ENCODE data around the gene S100A9. TPM values are rescaled to one million over a fixed set of nuclear protein-coding genes. Genes with fewer than 3 reads are reported as not detected.

Gene S100A9
- polyA plus RNA-seq, 12 donors, result 10.3 to 200 (median 21.0) TPM; not detected in 1

DNA sequence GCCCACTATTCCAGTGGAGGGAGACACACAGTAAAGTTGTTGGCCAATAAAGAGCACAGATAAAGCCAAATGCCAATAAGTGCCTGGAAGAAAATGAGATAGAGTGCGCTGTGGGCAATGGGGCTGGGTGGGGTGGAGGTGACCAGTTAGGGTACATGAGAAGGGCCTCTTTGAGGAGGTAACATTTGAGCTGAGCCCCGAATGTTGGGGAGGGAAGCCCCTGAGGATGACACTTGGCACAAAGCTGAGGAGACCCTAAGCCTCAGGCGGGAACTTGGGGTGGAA is 979 bp downstream of the S100A9 start:
- no peak for DNase-seq

- DNase-seq, result no peak
Measured at GRCh38 chr1:153359241-153359640, 1.6 kb downstream of the S100A9 start.

GRCh38 chr1:153360190-153360589 is 2.5 kb downstream of the S100A9 start:
- DNase-seq, result no peak

DNA sequence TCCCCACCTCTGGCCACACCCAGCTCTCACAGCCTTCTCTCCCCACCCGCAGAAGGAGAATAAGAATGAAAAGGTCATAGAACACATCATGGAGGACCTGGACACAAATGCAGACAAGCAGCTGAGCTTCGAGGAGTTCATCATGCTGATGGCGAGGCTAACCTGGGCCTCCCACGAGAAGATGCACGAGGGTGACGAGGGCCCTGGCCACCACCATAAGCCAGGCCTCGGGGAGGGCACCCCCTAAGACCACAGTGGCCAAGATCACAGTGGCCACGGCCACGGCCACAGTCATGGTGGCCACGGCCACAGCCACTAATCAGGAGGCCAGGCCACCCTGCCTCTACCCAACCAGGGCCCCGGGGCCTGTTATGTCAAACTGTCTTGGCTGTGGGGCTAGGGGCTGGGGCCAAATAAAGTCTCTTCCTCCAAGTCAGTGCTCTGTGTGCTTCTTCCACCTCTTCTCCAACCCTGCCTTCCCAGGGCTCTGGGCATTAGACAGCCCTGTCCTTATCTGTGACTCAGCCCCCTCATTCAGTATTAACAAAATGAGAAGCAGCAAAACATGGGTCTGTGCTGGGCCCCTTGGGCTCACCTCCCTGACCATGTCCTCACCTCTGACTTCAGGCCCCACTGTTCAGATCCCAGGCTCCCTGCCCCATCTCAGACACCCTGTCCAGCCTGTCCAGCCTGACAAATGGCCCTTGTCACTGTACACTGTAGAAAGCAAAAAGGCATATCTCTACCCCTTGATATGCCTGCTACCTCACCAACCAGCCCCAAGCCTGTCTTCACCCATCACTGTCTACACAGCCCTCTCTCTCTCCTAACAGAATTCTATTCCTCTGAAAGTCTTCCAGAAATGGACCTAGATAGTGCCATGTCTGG is 3.2 kb downstream of the S100A9 start:
- DNase-seq, result no peak

- no peak for DNase-seq
Measured at GRCh38 chr1:153361480-153362109, 3.9 kb downstream of the S100A9 start.

DNA sequence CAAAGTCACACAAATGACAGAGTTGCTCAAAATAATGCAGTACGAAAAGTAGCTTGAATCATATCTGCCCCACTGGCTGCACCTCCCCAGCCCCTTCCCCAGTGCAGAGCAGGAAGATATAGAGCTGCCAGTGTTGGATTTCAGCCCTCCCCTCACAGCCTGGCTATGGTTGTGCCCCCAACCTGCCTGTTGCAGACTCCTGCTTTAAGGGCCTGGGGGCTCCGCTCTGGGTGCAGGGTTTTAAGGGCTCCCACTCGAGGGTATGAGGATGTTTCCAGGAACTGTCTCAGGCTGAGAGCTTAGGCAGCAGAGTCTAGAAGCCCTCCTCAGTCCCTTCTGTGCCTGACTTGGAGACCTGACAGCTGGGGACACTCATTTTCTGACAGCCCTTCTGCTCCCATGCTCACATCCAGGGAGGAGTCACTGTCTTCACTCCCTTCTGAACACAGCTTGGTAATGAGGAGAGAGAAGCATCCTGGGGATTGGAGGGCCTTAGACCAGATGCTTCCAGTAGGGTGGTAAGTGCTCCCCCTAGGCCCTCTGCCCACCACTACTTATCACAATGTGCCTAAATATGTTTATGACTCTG is 4.6 kb downstream of the S100A9 start:
- DNase-seq, result no peak

GRCh38 chr1:153363641-153364040 is 6.0 kb downstream of the S100A9 start:
- no peak for DNase-seq

DNA sequence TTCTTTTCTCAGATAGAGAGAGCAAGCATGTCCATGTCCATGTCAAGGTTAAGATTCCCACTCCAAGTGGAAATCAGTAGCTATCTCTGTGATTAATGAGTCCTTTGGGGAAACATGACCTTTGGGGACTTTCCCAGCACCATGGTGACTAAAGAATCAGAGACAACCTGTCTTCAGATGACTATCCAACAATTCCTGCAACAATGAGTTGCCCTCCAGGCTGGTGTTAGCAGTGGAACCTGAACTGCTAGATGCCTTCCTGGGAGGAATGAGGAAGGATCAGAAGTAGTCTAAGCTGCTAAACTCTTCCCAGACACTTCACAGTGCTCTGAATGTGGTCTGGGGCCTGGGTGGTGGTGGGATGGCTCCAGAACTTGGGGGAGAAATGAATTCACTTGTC is 6.5 kb downstream of the S100A9 start:
- no peak for DNase-seq

DNA sequence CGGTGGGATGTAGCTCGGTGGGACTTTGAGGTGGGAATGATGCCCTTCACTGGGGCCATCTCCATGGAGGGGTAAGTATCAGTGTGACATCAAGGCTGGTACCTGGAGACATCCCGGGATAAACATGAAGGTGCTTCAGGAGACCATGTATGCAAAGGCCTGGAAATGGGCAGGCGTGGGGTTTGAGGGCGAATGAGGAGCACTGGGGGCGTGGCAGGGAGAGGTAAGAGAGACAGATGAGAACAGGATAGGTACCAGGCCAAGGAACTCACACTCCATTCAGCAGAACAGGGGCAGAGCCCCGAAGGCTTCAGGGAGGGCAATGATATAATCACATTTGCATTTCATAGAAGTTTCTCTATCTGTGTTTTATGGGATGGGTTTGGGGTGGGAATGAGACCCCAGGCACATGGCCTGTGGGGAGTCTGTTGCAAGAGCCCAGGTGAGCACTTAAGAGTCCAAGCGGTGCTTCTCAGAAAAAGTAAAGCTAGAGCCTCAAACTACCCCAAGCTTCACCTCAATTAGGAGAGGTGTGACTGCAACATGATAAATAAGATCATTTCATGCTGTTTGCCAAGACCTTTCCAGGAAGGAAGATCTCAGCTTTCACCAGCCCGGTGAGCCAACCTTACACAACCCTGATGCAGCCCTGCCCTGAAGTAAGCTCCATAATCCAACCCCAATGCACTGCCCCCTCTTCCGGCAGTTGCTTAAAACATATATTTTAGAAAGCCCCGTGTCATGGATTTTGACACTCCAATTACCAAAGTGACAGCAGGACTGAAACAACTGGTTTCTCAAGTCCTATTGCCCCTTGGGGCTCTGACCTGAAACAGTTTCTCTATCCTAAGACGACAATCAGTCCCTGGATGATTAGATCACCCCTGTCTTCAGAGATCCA is 7.4 kb downstream of the S100A9 start:
- no peak for DNase-seq

GRCh38 chr1:153365696-153366095 is 8.0 kb downstream of the S100A9 start:
- no peak for DNase-seq

GRCh38 chr1:153366261-153366660 is 8.6 kb downstream of the S100A9 start:
- no peak for DNase-seq

GRCh38 chr1:153367090-153367489 is 9.4 kb downstream of the S100A9 start:
- DNase-seq, result no peak

DNA sequence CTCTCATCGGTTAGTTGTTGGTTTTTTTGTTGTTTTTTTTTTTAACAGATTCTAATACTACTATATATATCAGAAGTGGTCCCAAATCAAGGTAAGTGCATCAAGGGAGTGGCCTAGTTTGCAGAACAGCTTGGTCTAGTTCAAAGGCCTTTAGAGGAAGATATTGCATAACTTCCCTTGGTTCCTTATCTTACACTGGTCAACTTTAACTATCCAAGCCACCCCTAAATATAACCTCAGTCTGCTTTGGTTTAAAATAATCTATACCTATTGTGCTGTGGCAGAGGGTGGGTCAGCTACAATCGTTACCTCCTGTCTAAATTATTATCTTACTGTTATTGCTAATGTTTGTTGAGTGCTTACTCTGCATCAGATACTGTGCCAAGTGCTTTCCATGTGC is 10.8 kb downstream of the S100A9 start:
- no peak for DNase-seq

- DNase-seq, result no peak
Measured at GRCh38 chr1:153370146-153370545, 12.5 kb downstream of the S100A9 start.

- no peak for DNase-seq
Measured at GRCh38 chr1:153371231-153371630, 13.6 kb downstream of the S100A9 start.

DNA sequence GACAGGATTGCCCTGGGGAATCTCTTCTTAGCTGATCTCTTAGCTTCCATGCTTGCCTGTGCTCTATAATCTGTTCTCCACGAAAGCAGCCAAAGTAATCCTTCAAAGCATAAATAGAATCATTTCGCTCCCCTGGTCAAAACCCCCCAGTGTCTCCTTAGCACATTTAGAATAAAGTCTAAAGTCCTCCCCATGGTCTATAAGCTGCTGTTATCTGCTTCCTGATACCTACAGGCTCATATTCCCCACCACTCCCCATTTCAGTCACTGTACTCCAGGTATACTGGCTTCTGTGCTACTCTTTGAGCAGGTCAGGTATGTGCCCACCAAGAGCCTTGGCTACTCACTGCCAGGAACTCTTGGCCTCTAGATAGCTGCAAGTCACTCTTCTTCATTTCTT is 14.9 kb downstream of the S100A9 start:
- DNase-seq, result no peak

DNA sequence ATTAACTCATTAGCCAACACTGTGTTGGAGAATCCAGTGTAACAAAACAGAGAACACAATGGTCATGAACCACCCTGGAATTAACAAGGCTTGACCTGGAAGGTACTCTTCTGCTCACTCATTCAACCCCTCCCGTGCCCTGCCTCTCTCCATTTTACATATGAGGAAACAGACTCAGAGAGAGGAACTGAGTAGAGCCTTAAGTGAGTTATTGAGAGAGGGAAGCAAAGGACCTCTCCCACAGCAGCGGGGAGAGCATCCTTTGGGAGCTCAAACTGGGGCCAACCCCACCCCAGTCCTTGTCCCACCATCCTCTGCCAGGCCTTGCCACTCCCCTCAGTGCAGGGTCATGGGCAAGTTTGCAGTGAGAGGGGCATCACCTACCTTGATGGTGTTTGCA is 16.4 kb downstream of the S100A9 start:
- no peak for DNase-seq

DNA sequence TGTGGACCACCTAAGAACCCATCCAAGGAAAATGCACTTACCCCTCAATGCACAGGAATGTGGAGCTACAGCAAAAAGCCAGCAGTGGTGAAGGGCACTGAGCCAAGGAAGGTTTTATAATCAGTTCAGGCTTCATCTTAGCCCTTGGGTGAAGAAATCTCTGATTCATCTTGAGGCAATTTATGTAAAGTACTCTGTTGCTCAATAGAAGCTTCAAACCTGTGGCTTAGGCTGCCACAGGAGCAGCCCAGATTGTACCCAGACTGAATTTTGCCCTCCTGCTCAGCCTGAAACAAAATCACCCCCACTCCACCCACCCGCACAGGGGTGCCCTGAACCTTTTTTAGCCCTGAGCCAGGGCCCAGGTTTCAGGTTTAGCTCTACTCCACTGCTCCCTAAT is 17.9 kb downstream of the S100A9 start, which contains the start of gene S100A12:
Gene S100A12 (minus strand): TSS at position 111 of the 400 bp plus-strand sequence. CDS start 1,029 bp downstream, outside the sequence.
- DNase-seq, result no peak

DNA sequence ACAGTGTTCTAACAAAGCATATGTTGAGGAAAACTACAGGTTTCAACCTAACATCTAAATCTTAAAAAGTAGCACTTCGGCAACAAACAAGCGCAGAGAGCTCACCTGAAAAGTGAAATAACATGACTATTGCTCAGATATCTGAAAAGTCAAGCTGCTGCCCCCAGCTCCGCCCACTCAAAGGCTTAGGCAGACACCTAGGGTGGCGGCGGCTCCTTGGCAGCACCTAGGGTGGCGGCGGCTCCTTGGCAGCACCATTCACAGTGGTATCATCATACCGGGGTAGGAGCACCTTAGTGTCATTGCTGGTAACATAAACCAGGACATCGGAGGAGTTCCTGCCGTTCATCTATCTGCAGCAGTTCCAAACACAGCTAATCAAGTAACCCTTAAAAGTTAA is 21.9 kb downstream of the S100A9 start:
- DNase-seq, result no peak

DNA sequence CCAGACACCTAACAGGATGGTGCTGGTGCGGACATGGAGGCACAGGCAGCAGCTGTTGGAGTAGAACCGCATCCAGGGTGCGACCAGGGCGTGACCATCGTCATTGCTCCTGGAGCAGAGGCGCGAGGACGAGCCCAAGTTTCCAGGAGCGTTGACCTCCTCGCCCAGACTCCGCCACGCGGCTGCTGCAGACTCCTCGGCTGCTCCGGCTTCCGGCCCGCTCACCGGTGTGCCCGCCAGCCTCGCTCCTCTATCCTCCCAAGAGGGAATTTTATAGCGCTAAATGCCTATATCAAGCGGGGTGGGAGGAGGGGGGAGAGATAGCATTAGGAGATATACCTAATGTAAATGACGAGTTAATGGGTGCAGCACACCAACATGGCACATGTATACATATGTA is 23.1 kb downstream of the S100A9 start:
- DNase-seq, result no peak

DNA sequence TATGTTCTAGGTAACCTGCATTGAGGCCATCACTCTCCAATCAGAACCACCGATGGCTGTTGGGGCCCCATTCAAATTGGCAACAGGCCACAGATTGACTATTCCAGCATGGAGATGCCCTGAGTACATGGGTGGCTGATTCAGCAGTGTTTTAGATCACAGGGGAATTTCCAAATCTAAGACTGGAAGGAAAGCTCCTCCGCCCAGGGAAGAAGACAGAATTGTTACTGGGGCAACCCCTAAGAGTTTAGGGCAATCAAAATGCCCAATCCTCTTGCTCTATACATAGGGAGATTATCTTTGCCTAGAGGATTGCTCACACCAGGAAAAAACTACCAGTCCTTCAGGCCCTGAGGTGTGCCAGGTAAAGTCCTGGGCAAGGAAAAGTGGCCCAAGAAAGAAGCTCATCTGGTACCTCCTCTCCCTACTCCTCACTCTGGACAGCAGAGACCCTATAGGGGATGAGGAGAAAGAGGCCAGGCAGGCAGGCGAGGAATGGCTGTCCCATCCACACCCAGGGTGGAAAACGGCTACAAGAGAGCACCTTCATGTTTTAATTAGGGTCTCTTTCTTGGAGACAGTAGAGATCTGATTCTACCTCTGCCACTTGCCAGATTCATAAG is 27.4 kb downstream of the S100A9 start:
- no peak for DNase-seq

GRCh38 chr1:153386500-153386901 is 28.8 kb downstream of the S100A9 start:
- peak; percentile 16 for DNase-seq
